GM12878 (cell line): Measurements from ENCODE around the gene SALL1. TPM values are rescaled to one million over a fixed set of nuclear protein-coding genes. Genes with fewer than 3 reads are reported as not detected.

ENCODE experiments used
- ATAC-seq: fragments of 200-7000 bp; cut with Tn5 transposase; 3 replicates; pipeline ENCODE4 v1.9.1; 2020; ENCODE audit warnings: mild to moderate bottlenecking, moderate library complexity
- BruUV-seq: library from RNA; stranded (reverse); fragments of 400-500 nt; replicated peaks from 2 replicates; lab custom pipeline; 2021; lab: Mats Ljungman, UMichigan
- CTCF ChIA-PET: fragments of 300-600 bp; sonication (Branson Sonifier 250); formaldehyde crosslinking; extraction: SDS; loops from one replicate; lab custom pipeline; 2021; ENCODE audit warnings: inconsistent platforms; lab: Yijun Ruan, JAX
- POLR2A ChIA-PET: fragments of 350-600 bp; formaldehyde crosslinking; extraction: SDS; loops from one replicate; lab custom pipeline; 2021; ENCODE audit warnings: inconsistent platforms; lab: Charles Lee
- RAD21 ChIA-PET: fragments of 300-600 bp; sonication (Branson Sonifier 250); formaldehyde crosslinking; loops from one replicate; lab custom pipeline; 2023; ENCODE audit warnings: antibody characterized with exemption; ENCODE audit not compliant: unreplicated experiment; lab: Charles Lee
- SMC1A ChIA-PET: fragments of 300-600 bp; sonication (Branson Sonifier 250); formaldehyde crosslinking; loops from one replicate; lab custom pipeline; 2023; ENCODE audit not compliant: unreplicated experiment, uncharacterized antibody; lab: Charles Lee
- DNase-seq: peaks from one replicate; pipeline ENCODE4 v3.0.0-alpha.2; 2011; ENCODE audit warnings: low read depth, low spot score
- FAIRE-seq: peaks from 3 replicates; lab custom pipeline; 2011; peaks lifted over from hg19 to GRCh38; lab: Jason Lieb, UNC
- H2AFZ ChIP-seq: 2 replicates; pipeline ENCODE4 v1.6.0; 2011; ENCODE audit warnings: low read depth, low read length, control low read depth; ENCODE audit not compliant: control insufficient read depth
- H3K27ac ChIP-seq: 2 replicates; pipeline ENCODE4 v1.5.1; 2011; ENCODE audit warnings: control low read depth; ENCODE audit not compliant: control insufficient read depth, insufficient read depth
- H3K27me3 ChIP-seq, 2 experiments: replicated peaks in 1 of 2; 2 replicates each; pipeline versions ENCODE4 v1.6.0 to v1.6.1; 2011; ENCODE audit warnings: low read length in 1 of 2; ENCODE audit not compliant: control insufficient read depth in 2 of 2, insufficient read depth in 2 of 2
- H3K36me3 ChIP-seq, 2 experiments: 2 replicates each; pipeline ENCODE4 v1.5.1; 2011; ENCODE audit warnings: low read length in 1 of 2; ENCODE audit not compliant: control insufficient read depth in 2 of 2, insufficient read depth in 2 of 2
- H3K4me1 ChIP-seq: 2 replicates; pipeline ENCODE4 v1.6.1; 2011; ENCODE audit warnings: mild to moderate bottlenecking, low read length, moderate library complexity, mixed read lengths; ENCODE audit not compliant: control insufficient read depth, insufficient read depth
- H3K4me2 ChIP-seq: 2 replicates; pipeline ENCODE4 v1.6.0; 2011; ENCODE audit warnings: control low read depth; ENCODE audit not compliant: control insufficient read depth, insufficient read depth
- H3K4me3 ChIP-seq: fragments of 200-600 bp; sonication (generic); 2 replicates; pipeline ENCODE4 v1.5.1; 2016
- H3K79me2 ChIP-seq: 2 replicates; pipeline ENCODE4 v1.6.0; 2011; ENCODE audit warnings: low read length; ENCODE audit not compliant: control insufficient read depth, insufficient read depth
- H3K9ac ChIP-seq: 2 replicates; pipeline ENCODE4 v1.8.0; 2011; ENCODE audit warnings: low read length, control low read depth, mixed read lengths; ENCODE audit not compliant: control insufficient read depth, insufficient read depth
- H3K9me3 ChIP-seq: replicated peaks from 3 replicates; pipeline ENCODE4 v1.5.1; 2011; ENCODE audit warnings: mild to moderate bottlenecking, low read length; ENCODE audit not compliant: control insufficient read depth, insufficient read depth
- H4K20me1 ChIP-seq: 2 replicates; pipeline ENCODE4 v1.6.0; 2011; ENCODE audit not compliant: control insufficient read depth, insufficient read depth
- CHD2 ChIP-seq: IDR thresholded peaks from 2 replicates; pipeline ENCODE4 v1.6.1; 2011; ENCODE audit warnings: low read depth, low read length, improper control_type of control experiment, borderline replicate concordance
- IKZF1 ChIP-seq: fragments of 450-650 bp; conservative IDR thresholded peaks from 2 replicates; pipeline ENCODE4 v1.6.1; 2017; ENCODE audit warnings: antibody characterized with exemption, mild to moderate bottlenecking
- NFIC ChIP-seq: IDR thresholded peaks from 2 replicates; pipeline ENCODE4 v1.6.1; 2012; ENCODE audit warnings: low read depth, mild to moderate bottlenecking, inconsistent platforms, low read length, moderate library complexity
- WGBS: methylation state at CpG from one replicate; pipeline ENCODE4 v1.1.6; 2016; ENCODE audit warnings: low lambda C conversion rate; ENCODE audit not compliant: insufficient replicate concordance, insufficient coverage; ENCODE audit errors: missing lambda C conversion rate; 5-methylcytosine and 5-hydroxymethylcytosine counted together
- in situ Hi-C: fragments of 300-500 bp; cut with MboI; formaldehyde crosslinking; loops from 9 replicates; pipeline ENCODE4 v1.14.3; 2018; ENCODE audit warnings: mixed read lengths
- intact Hi-C: fragments of 100-400 bp; cut with micrococcal nuclease; formaldehyde crosslinking; loops from one replicate; pipeline ENCODE4 v1.14.2; 2022; ENCODE audit not compliant: unreplicated experiment
- polyA plus RNA-seq, 11 experiments: library from polyadenylated mRNA; depleted of rRNA in 4 of 11; unstranded in 6 of 11; stranded (reverse) in 5 of 11; fragments of >200 nt; fragmentation: Nextera tagmentation in 4 of 11; fragmentation: Illumina TruSeq in 1 of 11; extraction: Ambion mirVana in 4 of 11; extraction: Trizol in 1 of 11; gene quantifications; 1 replicate in 1 of 11; 2 replicates in 10 of 11; pipeline versions ENCODE4 v1.2.1 to v1.2.3, GENCODE V29; 2011 to 2016; ENCODE audit warnings: inconsistent platforms in 2 of 11, missing spikeins in 2 of 11, low read depth in 1 of 11
- total RNA-seq, 4 experiments: library from RNA; depleted of rRNA in 3 of 4; stranded (reverse); fragments of >200 nt in 3 of 4; fragmentation: Illumina TruSeq in 1 of 4; extraction: Trizol in 1 of 4; gene quantifications; 2 replicates each; pipeline versions ENCODE4 v1.2.1 to v1.2.3, GENCODE V29; 2013 to 2021
- TF ChIP-seq, protein P1 (sequence below): fragments of 450-650 bp; IDR thresholded peaks from 2 replicates; pipeline ENCODE4 v1.6.1; 2017; ENCODE audit warnings: mild to moderate bottlenecking
- TF ChIP-seq, protein P2 (sequence below): fragments of 450-650 bp; formaldehyde crosslinking; IDR thresholded peaks from 2 replicates; pipeline ENCODE4 v1.4.0; 2022; ENCODE audit warnings: mild to moderate bottlenecking, moderate library complexity

SALL1 gene
- total and polyA plus RNA-seq, 10 of the 15 experiments (the other 5 are each of a cell fraction or from before 2014, with no cell fraction given): 0.01 to 0.08 (median 0.03) TPM; not detected in 6

DNA sequence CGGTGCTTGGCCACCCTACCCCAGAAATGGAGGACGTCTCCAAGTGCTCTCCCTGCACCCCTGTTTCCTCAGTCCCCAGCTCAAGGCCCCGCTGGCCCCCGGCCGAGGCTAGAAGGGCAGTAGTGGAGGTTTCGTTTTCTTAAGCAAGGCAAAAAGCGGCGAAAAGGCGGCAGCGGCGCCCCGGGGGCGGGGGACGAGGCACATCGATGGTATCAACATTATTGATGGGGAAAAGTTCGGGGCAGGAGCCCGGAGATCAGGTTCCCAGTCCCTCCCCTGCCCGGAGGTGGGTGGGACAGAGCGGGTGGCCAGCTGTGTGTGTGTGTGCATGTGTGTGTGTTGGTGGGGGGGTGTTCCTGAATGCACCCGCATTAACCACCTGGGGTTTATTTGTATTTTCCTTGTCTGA, 4.1 kb upstream of the SALL1 start:
- Histone ChIP-seq H3K9me3 (peaks cover 2% of the 10 kb centered on the region; the same call in 1 of the 3 replicates), H3K9ac (no peak overlapping the region), H3K36me3 (no peaks in the 10 kb centered on the region), H3K4me1 (no peaks in the 10 kb centered on the region), H3K79me2 (no peaks in the 10 kb centered on the region), H2AFZ (no peak overlapping the region), H4K20me1 (no peaks in the 10 kb centered on the region), H3K4me2 (no peak overlapping the region), H3K27me3 (peaks cover 3 to 8% of the 10 kb centered on the region in 2 experiments; a peak in 3 of 4 replicates), H3K27ac (no peak overlapping the region), H3K4me3 (no peak overlapping the region)
- ChIA-PET CTCF (no interaction called here), SMC1A (no interaction called here), RAD21 (no interaction called here), POLR2A (no interaction called here)
- TF ChIP-seq NFIC (no peak), CHD2 (no peak), IKZF1 (no peak)
- TF ChIP-seq, protein P1, sequence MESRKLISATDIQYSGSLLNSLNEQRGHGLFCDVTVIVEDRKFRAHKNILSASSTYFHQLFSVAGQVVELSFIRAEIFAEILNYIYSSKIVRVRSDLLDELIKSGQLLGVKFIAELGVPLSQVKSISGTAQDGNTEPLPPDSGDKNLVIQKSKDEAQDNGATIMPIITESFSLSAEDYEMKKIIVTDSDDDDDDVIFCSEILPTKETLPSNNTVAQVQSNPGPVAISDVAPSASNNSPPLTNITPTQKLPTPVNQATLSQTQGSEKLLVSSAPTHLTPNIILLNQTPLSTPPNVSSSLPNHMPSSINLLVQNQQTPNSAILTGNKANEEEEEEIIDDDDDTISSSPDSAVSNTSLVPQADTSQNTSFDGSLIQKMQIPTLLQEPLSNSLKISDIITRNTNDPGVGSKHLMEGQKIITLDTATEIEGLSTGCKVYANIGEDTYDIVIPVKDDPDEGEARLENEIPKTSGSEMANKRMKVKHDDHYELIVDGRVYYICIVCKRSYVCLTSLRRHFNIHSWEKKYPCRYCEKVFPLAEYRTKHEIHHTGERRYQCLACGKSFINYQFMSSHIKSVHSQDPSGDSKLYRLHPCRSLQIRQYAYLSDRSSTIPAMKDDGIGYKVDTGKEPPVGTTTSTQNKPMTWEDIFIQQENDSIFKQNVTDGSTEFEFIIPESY: no peak
- TF ChIP-seq, protein P2, sequence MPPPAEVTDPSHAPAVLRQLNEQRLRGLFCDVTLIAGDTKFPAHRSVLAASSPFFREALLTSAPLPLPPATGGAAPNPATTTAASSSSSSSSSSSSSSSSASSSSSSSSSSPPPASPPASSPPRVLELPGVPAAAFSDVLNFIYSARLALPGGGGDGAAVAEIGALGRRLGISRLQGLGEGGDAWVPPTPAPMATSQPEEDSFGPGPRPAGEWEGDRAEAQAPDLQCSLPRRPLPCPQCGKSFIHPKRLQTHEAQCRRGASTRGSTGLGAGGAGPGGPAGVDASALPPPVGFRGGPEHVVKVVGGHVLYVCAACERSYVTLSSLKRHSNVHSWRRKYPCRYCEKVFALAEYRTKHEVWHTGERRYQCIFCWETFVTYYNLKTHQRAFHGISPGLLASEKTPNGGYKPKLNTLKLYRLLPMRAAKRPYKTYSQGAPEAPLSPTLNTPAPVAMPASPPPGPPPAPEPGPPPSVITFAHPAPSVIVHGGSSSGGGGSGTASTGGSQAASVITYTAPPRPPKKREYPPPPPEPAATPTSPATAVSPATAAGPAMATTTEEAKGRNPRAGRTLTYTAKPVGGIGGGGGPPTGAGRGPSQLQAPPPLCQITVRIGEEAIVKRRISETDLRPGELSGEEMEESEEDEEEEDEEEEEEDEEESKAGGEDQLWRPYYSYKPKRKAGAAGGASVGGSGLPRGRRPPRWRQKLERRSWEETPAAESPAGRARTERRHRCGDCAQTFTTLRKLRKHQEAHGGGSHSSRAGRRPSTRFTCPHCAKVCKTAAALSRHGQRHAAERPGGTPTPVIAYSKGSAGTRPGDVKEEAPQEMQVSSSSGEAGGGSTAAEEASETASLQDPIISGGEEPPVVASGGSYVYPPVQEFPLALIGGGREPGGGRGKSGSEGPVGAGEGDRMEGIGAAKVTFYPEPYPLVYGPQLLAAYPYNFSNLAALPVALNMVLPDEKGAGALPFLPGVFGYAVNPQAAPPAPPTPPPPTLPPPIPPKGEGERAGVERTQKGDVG (CRISPR knock-in tag): no peak
- DNase-seq (no peak), FAIRE-seq (no peak), ATAC-seq (no peak)
- intact Hi-C loops: no loop called here
- in situ Hi-C loops: no loop called here
- BruUV-seq: no TSS peak
- WGBS: 45% methylated on average over 20 of the region's 20 CpGs
